ENCODE results near the gene TEX10.

DNA sequence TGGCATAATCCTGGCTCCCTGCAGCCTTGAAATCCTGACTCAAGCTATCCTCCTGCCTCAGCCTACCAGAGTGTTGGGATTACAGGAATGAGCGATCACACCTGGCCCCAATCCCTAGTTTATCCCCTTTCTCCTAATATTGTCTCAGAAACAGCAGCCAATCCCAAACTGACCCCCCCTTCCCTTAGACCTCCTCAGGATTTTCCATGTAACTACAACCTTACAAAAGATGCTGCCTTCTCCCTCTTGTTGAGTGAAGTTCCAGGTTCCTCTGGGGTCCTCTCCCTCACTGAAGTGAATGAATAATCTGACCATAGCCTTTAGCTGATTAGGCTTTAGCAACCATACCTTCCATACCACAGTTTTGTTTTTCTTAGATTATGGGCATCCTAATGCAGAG lies 48.3 kb upstream of the TEX10 start:
- TF ChIP-seq, protein P1, sequence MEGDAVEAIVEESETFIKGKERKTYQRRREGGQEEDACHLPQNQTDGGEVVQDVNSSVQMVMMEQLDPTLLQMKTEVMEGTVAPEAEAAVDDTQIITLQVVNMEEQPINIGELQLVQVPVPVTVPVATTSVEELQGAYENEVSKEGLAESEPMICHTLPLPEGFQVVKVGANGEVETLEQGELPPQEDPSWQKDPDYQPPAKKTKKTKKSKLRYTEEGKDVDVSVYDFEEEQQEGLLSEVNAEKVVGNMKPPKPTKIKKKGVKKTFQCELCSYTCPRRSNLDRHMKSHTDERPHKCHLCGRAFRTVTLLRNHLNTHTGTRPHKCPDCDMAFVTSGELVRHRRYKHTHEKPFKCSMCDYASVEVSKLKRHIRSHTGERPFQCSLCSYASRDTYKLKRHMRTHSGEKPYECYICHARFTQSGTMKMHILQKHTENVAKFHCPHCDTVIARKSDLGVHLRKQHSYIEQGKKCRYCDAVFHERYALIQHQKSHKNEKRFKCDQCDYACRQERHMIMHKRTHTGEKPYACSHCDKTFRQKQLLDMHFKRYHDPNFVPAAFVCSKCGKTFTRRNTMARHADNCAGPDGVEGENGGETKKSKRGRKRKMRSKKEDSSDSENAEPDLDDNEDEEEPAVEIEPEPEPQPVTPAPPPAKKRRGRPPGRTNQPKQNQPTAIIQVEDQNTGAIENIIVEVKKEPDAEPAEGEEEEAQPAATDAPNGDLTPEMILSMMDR (IDR thresholded peaks at IDR 0.05; ENCODE audit: insufficient read depth, low read length): no peak
- TF ChIP-seq, protein P2, sequence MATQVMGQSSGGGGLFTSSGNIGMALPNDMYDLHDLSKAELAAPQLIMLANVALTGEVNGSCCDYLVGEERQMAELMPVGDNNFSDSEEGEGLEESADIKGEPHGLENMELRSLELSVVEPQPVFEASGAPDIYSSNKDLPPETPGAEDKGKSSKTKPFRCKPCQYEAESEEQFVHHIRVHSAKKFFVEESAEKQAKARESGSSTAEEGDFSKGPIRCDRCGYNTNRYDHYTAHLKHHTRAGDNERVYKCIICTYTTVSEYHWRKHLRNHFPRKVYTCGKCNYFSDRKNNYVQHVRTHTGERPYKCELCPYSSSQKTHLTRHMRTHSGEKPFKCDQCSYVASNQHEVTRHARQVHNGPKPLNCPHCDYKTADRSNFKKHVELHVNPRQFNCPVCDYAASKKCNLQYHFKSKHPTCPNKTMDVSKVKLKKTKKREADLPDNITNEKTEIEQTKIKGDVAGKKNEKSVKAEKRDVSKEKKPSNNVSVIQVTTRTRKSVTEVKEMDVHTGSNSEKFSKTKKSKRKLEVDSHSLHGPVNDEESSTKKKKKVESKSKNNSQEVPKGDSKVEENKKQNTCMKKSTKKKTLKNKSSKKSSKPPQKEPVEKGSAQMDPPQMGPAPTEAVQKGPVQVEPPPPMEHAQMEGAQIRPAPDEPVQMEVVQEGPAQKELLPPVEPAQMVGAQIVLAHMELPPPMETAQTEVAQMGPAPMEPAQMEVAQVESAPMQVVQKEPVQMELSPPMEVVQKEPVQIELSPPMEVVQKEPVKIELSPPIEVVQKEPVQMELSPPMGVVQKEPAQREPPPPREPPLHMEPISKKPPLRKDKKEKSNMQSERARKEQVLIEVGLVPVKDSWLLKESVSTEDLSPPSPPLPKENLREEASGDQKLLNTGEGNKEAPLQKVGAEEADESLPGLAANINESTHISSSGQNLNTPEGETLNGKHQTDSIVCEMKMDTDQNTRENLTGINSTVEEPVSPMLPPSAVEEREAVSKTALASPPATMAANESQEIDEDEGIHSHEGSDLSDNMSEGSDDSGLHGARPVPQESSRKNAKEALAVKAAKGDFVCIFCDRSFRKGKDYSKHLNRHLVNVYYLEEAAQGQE (IDR thresholded peaks at IDR 0.05; ENCODE audit: insufficient replicate concordance, low read depth): no peak

All from HL-60 (cell line).